Measurements from ENCODE around the gene TMEM255B. TPM values are rescaled to one million over a fixed set of nuclear protein-coding genes. Genes with fewer than 3 reads are reported as not detected.

The TMEM255B gene
- total RNA-seq, 1 experiment from 2014 or later: 7.7 TPM

DNA sequence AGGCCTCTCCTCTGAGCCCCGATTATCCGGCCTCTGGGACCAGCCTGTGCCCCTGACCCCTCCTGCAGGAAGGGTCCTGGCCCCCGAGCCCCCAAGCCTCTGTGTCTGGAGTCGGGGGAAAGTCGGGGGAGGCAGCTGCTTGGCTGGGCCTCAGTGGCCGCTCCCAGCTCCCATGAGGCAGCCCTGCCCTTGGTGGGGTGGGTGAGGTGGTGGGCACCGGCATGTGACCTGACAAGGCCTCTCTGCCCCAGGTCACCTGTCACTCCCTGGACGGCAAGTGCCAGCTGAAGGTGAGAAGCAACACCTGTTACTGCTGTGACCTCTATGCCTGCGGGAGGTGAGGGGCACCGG, 41.5 kb downstream of the TMEM255B start:
- Histone ChIP-seq H3K4me3 (replicated peaks in 1 of 2; ENCODE audit: low read depth in 1 of 2, low read length in 2 of 2) (no peak overlapping the region), H3K9ac (ENCODE audit: low read length) (no peak overlapping the region), H3K27me3 (ENCODE audit: insufficient read depth, low read length) (no peaks in the 10 kb centered on the region), H3K36me3 (ENCODE audit: control insufficient read depth in 1 of 2, insufficient read depth in 2 of 2, low read length in 2 of 2) (no peaks in the 10 kb centered on the region), H2AFZ (ENCODE audit: low read depth, low read length, poor library complexity, severe bottlenecking) (no peak overlapping the region), H3K4me1 (ENCODE audit: control insufficient read depth in 1 of 2, insufficient read depth in 2 of 2, low read length in 2 of 2) (peaks cover 0 to 7% of the 10 kb centered on the region in 2 experiments; a peak in 2 of 4 replicates), H3K79me2 (ENCODE audit: insufficient read depth, low read length) (no peaks in the 10 kb centered on the region), H4K20me1 (ENCODE audit: insufficient read depth) (no peaks in the 10 kb centered on the region), H3K4me2 (ENCODE audit: low read length) (no peak overlapping the region), H3K27ac (ENCODE audit: low read depth, low read length) (no peak overlapping the region), H3K9me3 (ENCODE audit: control insufficient read depth in 1 of 2, insufficient read depth in 1 of 2, low read depth in 1 of 2, low read length in 2 of 2) (no peaks in the 10 kb centered on the region), H3K9me2 (ENCODE audit: insufficient read depth) (no peaks in the 10 kb centered on the region)
- intact Hi-C loops (cut with micrococcal nuclease): no loop called here
- ATAC-seq (no peak), DNase-seq (ENCODE audit: low read depth, low spot score) (no peak)
- POLR2A ChIA-PET: no interaction called here
- RAD21 ChIA-PET (ENCODE audit: low non-redundant PET in 1 of 2, low total read pairs in 2 of 2, uncharacterized antibody in 2 of 2, unreplicated experiment in 2 of 2): no interaction called here
- CTCF ChIA-PET: no interaction called here
- BruUV-seq (replicated peaks): no TSS peak
- TF ChIP-seq, protein P1, sequence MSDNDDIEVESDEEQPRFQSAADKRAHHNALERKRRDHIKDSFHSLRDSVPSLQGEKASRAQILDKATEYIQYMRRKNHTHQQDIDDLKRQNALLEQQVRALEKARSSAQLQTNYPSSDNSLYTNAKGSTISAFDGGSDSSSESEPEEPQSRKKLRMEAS (IDR thresholded peaks at IDR 0.05): no peak
- TF ChIP-seq, protein P2, sequence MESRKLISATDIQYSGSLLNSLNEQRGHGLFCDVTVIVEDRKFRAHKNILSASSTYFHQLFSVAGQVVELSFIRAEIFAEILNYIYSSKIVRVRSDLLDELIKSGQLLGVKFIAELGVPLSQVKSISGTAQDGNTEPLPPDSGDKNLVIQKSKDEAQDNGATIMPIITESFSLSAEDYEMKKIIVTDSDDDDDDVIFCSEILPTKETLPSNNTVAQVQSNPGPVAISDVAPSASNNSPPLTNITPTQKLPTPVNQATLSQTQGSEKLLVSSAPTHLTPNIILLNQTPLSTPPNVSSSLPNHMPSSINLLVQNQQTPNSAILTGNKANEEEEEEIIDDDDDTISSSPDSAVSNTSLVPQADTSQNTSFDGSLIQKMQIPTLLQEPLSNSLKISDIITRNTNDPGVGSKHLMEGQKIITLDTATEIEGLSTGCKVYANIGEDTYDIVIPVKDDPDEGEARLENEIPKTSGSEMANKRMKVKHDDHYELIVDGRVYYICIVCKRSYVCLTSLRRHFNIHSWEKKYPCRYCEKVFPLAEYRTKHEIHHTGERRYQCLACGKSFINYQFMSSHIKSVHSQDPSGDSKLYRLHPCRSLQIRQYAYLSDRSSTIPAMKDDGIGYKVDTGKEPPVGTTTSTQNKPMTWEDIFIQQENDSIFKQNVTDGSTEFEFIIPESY (IDR thresholded peaks at IDR 0.05; ENCODE audit: extremely low read depth, insufficient replicate concordance, low read length): no peak
- TF ChIP-seq SIN3A (IDR thresholded peaks at IDR 0.05; ENCODE audit: low read depth): no peak
- no peak for TF ChIP-seq POLR2A (IDR thresholded peaks at IDR 0.05; ENCODE audit: borderline replicate concordance, extremely low read depth, insufficient read depth, insufficient read length)
- TF ChIP-seq ELF1 (IDR thresholded peaks at IDR 0.05; ENCODE audit: borderline replicate concordance, low read depth): no peak
- TF ChIP-seq SRF (IDR thresholded peaks at IDR 0.05; ENCODE audit: low read depth): no peak
- no peak for TF ChIP-seq SP1 (IDR thresholded peaks at IDR 0.05; ENCODE audit: low read depth)
- TF ChIP-seq, protein P3, sequence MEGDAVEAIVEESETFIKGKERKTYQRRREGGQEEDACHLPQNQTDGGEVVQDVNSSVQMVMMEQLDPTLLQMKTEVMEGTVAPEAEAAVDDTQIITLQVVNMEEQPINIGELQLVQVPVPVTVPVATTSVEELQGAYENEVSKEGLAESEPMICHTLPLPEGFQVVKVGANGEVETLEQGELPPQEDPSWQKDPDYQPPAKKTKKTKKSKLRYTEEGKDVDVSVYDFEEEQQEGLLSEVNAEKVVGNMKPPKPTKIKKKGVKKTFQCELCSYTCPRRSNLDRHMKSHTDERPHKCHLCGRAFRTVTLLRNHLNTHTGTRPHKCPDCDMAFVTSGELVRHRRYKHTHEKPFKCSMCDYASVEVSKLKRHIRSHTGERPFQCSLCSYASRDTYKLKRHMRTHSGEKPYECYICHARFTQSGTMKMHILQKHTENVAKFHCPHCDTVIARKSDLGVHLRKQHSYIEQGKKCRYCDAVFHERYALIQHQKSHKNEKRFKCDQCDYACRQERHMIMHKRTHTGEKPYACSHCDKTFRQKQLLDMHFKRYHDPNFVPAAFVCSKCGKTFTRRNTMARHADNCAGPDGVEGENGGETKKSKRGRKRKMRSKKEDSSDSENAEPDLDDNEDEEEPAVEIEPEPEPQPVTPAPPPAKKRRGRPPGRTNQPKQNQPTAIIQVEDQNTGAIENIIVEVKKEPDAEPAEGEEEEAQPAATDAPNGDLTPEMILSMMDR (IDR thresholded peaks at IDR 0.05 in 2 of 3, conservative IDR thresholded peaks at IDR 0.05 in 1 of 3; ENCODE audit: borderline replicate concordance in 1 of 3, insufficient read depth in 1 of 3, low read depth in 2 of 3, low read length in 2 of 3): no peak
